A673 (cell line): ENCODE measurements around the gene GPLD1. TPM values are rescaled to one million over a fixed set of nuclear protein-coding genes. Genes with fewer than 3 reads are reported as not detected.
A peak's percentile ranks its signal among the peaks of the same experiment; 100 is the strongest.

Experiments used
- BruUV-seq: library from RNA; stranded (reverse); fragments of 400-500 nt; replicated peaks from 2 replicates; lab custom pipeline; 2021; lab: Mats Ljungman, UMichigan
- CTCF ChIA-PET: fragments of 300-600 bp; sonication (Branson Sonifier 250); formaldehyde crosslinking; loops from one replicate; lab custom pipeline; 2022; ENCODE audit warnings: antibody characterized with exemption; lab: Charles Lee
- POLR2A ChIA-PET: fragments of 300-600 bp; sonication (Branson Sonifier 250); formaldehyde crosslinking; loops from one replicate; lab custom pipeline; 2022; ENCODE audit warnings: antibody characterized with exemption; ENCODE audit not compliant: low non-redundant PET; lab: Charles Lee
- DNase-seq: peaks from one replicate; pipeline ENCODE4 v3.0.0-alpha.2; 2015; ENCODE audit warnings: low spot score
- H3K27ac ChIP-seq: fragments of 200-600 bp; sonication (generic); 2 replicates; pipeline ENCODE4 v1.5.1; 2016; ENCODE audit warnings: mixed run types, low read depth, mild to moderate bottlenecking, mixed read lengths, antibody characterized with exemption, low read length; ENCODE audit not compliant: poor library complexity, severe bottlenecking
- H3K27me3 ChIP-seq: fragments of 200-600 bp; sonication (generic); replicated peaks from 2 replicates; pipeline ENCODE4 v1.6.1; 2017; ENCODE audit warnings: mixed run types, low read depth, mild to moderate bottlenecking, mixed read lengths, antibody characterized with exemption, low read length; ENCODE audit not compliant: insufficient read depth, poor library complexity
- H3K36me3 ChIP-seq: fragments of 200-600 bp; sonication (generic); 2 replicates; pipeline ENCODE4 v1.6.1; 2016; ENCODE audit warnings: mixed run types, mild to moderate bottlenecking, mixed read lengths, antibody characterized with exemption, low read length; ENCODE audit not compliant: insufficient read depth, poor library complexity, severe bottlenecking
- H3K4me1 ChIP-seq: fragments of 200-600 bp; sonication (generic); 2 replicates; pipeline ENCODE4 v1.6.1; 2017; ENCODE audit warnings: mixed run types, mild to moderate bottlenecking, mixed read lengths, antibody characterized with exemption, low read length; ENCODE audit not compliant: insufficient read depth, poor library complexity, severe bottlenecking
- H3K4me3 ChIP-seq: fragments of 200-600 bp; sonication (generic); 2 replicates; pipeline ENCODE4 v1.5.1; 2016; ENCODE audit warnings: low read depth, mixed run types, mild to moderate bottlenecking, mixed read lengths, low read length; ENCODE audit not compliant: poor library complexity, severe bottlenecking
- H3K9me3 ChIP-seq: fragments of 200-600 bp; sonication (generic); 2 replicates; pipeline ENCODE4 v1.6.1; 2016; ENCODE audit warnings: mixed run types, low read depth, mild to moderate bottlenecking, mixed read lengths, antibody characterized with exemption, low read length; ENCODE audit not compliant: poor library complexity, severe bottlenecking
- EZH2 ChIP-seq: fragments of 200-600 bp; sonication (generic); IDR thresholded peaks from 2 replicates; pipeline ENCODE4 v1.6.1; 2017; ENCODE audit warnings: borderline replicate concordance, low read depth, mild to moderate bottlenecking, mixed read lengths, antibody characterized with exemption, low read length; ENCODE audit not compliant: poor library complexity, severe bottlenecking
- intact Hi-C: fragments of 100-400 bp; cut with micrococcal nuclease; formaldehyde crosslinking; loops from one replicate; pipeline ENCODE4 v1.10.0; 2022; ENCODE audit not compliant: unreplicated experiment
- total RNA-seq: library from RNA; stranded (reverse); gene quantifications from 2 replicates; pipeline ENCODE4 v1.2.3, GENCODE V29; 2021
- TF ChIP-seq, protein P1 (sequence below): fragments of 300-800, 200-600 bp; sonication (generic); conservative IDR thresholded peaks from 2 replicates; pipeline ENCODE4 v1.5.1; 2017; ENCODE audit warnings: low read depth, mild to moderate bottlenecking, antibody characterized with exemption, low read length, moderate library complexity, mixed read lengths

The GPLD1 gene
- total RNA-seq, 1 experiment from 2014 or later: 1.1 TPM

DNA sequence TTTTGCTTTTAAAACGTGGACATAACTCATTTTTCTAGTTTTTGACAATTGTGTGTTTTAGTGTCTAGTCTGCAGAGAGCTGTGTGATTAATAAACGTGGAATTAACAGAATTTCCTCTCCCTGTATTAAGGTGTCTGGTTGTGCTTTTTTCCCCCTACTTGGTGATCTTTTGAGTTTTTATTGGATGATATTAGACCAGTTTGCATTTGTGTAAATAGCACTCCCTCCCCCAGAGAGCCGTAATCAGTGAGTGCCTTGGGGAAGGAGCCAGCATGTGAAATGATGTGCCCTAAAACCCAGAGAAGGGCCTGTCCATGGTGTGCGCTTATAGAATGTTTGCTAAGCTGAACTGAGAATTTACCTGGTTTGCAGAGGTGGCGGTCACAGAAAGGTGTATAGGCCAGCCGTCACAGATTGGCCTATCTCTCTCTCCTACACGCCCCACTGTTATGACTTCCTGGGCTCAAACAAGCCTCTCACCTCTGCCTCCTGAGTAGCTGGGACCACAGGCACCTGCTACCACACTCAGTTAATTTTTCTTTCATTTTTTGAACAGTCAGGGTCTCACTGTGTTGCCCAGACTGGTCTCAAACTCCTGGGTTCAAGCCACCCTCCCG, 47.8 kb upstream of the GPLD1 start:
- Histone ChIP-seq H3K36me3 (no peaks in the 10 kb centered on the region), H3K4me3 (no peak overlapping the region), H3K27me3 (peaks cover 53% of the 10 kb centered on the region), H3K4me1 (peaks cover 19% of the 10 kb centered on the region), H3K9me3 (no peaks in the 10 kb centered on the region), H3K27ac (no peak overlapping the region)
- BruUV-seq: no TSS peak
- intact Hi-C loops: no loop called here
- ChIA-PET CTCF (no interaction called here), POLR2A (no interaction called here)
- TF ChIP-seq, protein P1, sequence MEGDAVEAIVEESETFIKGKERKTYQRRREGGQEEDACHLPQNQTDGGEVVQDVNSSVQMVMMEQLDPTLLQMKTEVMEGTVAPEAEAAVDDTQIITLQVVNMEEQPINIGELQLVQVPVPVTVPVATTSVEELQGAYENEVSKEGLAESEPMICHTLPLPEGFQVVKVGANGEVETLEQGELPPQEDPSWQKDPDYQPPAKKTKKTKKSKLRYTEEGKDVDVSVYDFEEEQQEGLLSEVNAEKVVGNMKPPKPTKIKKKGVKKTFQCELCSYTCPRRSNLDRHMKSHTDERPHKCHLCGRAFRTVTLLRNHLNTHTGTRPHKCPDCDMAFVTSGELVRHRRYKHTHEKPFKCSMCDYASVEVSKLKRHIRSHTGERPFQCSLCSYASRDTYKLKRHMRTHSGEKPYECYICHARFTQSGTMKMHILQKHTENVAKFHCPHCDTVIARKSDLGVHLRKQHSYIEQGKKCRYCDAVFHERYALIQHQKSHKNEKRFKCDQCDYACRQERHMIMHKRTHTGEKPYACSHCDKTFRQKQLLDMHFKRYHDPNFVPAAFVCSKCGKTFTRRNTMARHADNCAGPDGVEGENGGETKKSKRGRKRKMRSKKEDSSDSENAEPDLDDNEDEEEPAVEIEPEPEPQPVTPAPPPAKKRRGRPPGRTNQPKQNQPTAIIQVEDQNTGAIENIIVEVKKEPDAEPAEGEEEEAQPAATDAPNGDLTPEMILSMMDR: no peak
- TF ChIP-seq EZH2: no peak
- peak; percentile 21 for DNase-seq

DNA sequence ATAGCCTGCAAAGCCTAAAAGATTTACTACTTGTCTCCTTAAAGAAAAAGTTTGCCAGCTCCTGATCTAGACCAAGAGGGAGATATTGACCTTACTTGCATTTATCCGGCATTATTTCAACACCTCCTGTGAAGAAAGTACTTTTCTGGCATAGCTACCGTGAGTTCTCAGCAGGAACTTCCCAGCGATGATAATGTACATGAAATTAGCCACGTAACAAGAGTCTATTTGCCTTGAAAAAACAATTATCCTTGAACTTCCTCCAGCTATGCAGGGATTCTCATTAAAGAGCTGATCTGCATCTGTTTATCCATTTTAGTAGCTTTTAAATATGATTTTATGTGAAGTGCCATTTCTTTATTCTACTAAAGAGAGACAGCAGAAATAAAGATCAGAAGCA, 47.1 kb upstream of the GPLD1 start:
- ChIA-PET CTCF (interaction anchor here (0.5 to 1.1 kb wide), 2 partner anchors 15 to 46 kb away, joined by 3 read pairs; no protein-coding TSS in a partner anchor), POLR2A (no interaction called here)
- peak; percentile 93 for DNase-seq
- Histone ChIP-seq H3K27ac (no peak overlapping the region), H3K36me3 (no peaks in the 10 kb centered on the region), H3K27me3 (peaks cover 59% of the 10 kb centered on the region), H3K9me3 (no peaks in the 10 kb centered on the region), H3K4me1 (peaks cover 19% of the 10 kb centered on the region), H3K4me3 (no peak overlapping the region)
- intact Hi-C loops: no loop called here
- TF ChIP-seq, protein P1: no peak
- no peak for TF ChIP-seq EZH2
- no TSS peak for BruUV-seq

DNA sequence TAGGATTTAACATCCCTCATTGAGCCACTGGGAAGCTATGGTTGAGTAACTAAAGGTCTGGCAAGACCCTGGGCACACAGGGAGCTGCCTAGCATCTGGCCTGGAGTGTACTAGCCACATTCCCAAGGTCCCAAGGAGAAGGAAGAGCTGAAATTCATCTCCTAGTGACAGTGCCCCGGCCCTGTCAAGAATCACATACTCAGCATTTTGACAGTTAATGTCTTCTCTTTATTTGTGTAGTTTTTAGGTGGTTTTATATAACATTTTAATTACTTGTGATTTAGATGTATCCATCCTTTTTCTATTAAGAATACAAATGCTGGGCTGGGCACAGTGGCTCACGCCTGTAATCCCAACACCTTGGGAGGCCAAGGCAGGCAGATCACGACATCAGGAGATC, 45.8 kb upstream of the GPLD1 start:
- H3K9me3 ChIP-seq: no peaks in the 10 kb centered on the region
- no peak overlapping the region for H3K27ac ChIP-seq
- no peak for TF ChIP-seq EZH2
- TF ChIP-seq, protein P1: no peak
- no peak overlapping the region for H3K4me3 ChIP-seq
- no peak for DNase-seq
- H3K4me1 ChIP-seq: peaks cover 19% of the 10 kb centered on the region
- no peaks in the 10 kb centered on the region for H3K36me3 ChIP-seq
- BruUV-seq: no TSS peak
- intact Hi-C loops: no loop called here
- H3K27me3 ChIP-seq: peaks cover 70% of the 10 kb centered on the region
- ChIA-PET POLR2A (no interaction called here), CTCF (no interaction called here)
